SK-N-SH treated with all-trans-retinoic acid at 6 μM for 48 hours (cell line): ENCODE data around the gene PRDM11.

ENCODE experiments used
- ARNTL ChIP-seq: fragments of 450-650 bp; formaldehyde crosslinking; IDR thresholded peaks from 2 replicates; pipeline ENCODE4 v1.5.0; 2020; ENCODE audit warnings: low read depth, mild to moderate bottlenecking, moderate library complexity, borderline replicate concordance
- PATZ1 ChIP-seq: fragments of 250-450 bp; sonication (Bioruptor Pico); IDR thresholded peaks from 2 replicates; pipeline ENCODE4 v1.8.0; 2020; ENCODE audit warnings: mild to moderate bottlenecking, moderate library complexity, borderline replicate concordance
- POU6F1 ChIP-seq: fragments of 250-450 bp; sonication (Bioruptor Pico); IDR thresholded peaks from 2 replicates; pipeline ENCODE4 v1.8.0; 2021; ENCODE audit warnings: low read depth, mild to moderate bottlenecking, moderate library complexity, borderline replicate concordance
- PPARA ChIP-seq: fragments of 250-450 bp; sonication (Bioruptor Pico); IDR thresholded peaks from 2 replicates; pipeline ENCODE4 v1.5.0; 2020; ENCODE audit warnings: mild to moderate bottlenecking, borderline replicate concordance
- RARB ChIP-seq: fragments of 250-450 bp; sonication (Bioruptor Pico); IDR thresholded peaks from 2 replicates; pipeline ENCODE4 v1.8.0; 2021; ENCODE audit warnings: mild to moderate bottlenecking, moderate library complexity
- ZNF70 ChIP-seq: fragments of 450-650 bp; formaldehyde crosslinking; IDR thresholded peaks from 2 replicates; pipeline ENCODE4 v1.5.0; 2020; ENCODE audit warnings: mild to moderate bottlenecking, moderate library complexity

GRCh38 chr11:45209000-45209879 is 62.8 kb downstream of the PRDM11 start:
- TF ChIP-seq RARB (CRISPR knock-in tag) (no peak), POU6F1 (CRISPR knock-in tag) (no peak), PATZ1 (CRISPR knock-in tag) (no peak), ZNF70 (CRISPR knock-in tag) (no peak), ARNTL (no peak), PPARA (CRISPR knock-in tag) (no peak)
